HepG2 (cell line): ENCODE measurements around the gene DSG4. TPM values are rescaled to one million over a fixed set of nuclear protein-coding genes. Genes with fewer than 3 reads are reported as not detected.
A peak's percentile ranks its signal among the peaks of the same experiment; 100 is the strongest.

Experiments
- ATAC-seq: fragments of 200-7000 bp; cut with Tn5 transposase; 3 replicates; pipeline ENCODE4 v1.9.1; 2020; ENCODE audit warnings: mild to moderate bottlenecking, moderate library complexity
- BruUV-seq: library from RNA; stranded (reverse); fragments of 400-500 nt; replicated peaks from 2 replicates; lab custom pipeline; 2021; lab: Mats Ljungman, UMichigan
- CTCF ChIA-PET: fragments of 300-600 bp; formaldehyde crosslinking; extraction: SDS; loops from one replicate; lab custom pipeline; 2021; ENCODE audit warnings: low total read pairs, inconsistent platforms, low intra/inter-chr PET ratio; lab: Yijun Ruan, JAX
- POLR2A ChIA-PET: fragments of 350-600 bp; sonication (Branson Sonifier 250); formaldehyde crosslinking; loops from one replicate; lab custom pipeline; 2020; ENCODE audit warnings: antibody characterized with exemption, inconsistent platforms; lab: Yijun Ruan, JAX
- DNase-seq: peaks from one replicate; pipeline ENCODE4 v3.0.0-alpha.2; 2015; ENCODE audit warnings: low spot score
- FAIRE-seq: peaks from 3 replicates; lab custom pipeline; 2011; peaks lifted over from hg19 to GRCh38; lab: Jason Lieb, UNC
- H2AFZ ChIP-seq: one replicate; pipeline ENCODE4 v1.6.1; 2011; ENCODE audit warnings: low read length, inconsistent platforms
- H3K27ac ChIP-seq: fragments of 300-600 bp; 3 replicates; pipeline ENCODE4 v1.8.0; 2011; ENCODE audit warnings: mixed run types, mild to moderate bottlenecking, mixed read lengths, low read length, inconsistent platforms; ENCODE audit not compliant: insufficient read depth; ENCODE audit errors: extremely low read length
- H3K27me3 ChIP-seq, 2 experiments: fragments of 200-600 bp in 1 of 2; 2 replicates in 1 of 2; 3 replicates in 1 of 2; pipeline versions ENCODE4 v1.6.0 to v1.8.0; 2011; ENCODE audit warnings: low read length in 2 of 2, mild to moderate bottlenecking in 2 of 2, moderate library complexity in 2 of 2, inconsistent platforms in 1 of 2; ENCODE audit not compliant: insufficient read depth in 2 of 2, control insufficient read depth in 1 of 2
- H3K36me3 ChIP-seq, 2 experiments: fragments of 200-600 bp in 1 of 2; replicated peaks in 1 of 2; 2 replicates in 1 of 2; 3 replicates in 1 of 2; pipeline versions ENCODE4 v1.5.1 to v1.8.0; 2011; ENCODE audit warnings: low read length in 2 of 2, inconsistent platforms in 1 of 2; ENCODE audit not compliant: insufficient read depth in 2 of 2, control insufficient read depth in 1 of 2
- H3K4me1 ChIP-seq: 2 replicates; pipeline ENCODE4 v1.5.1; 2012; ENCODE audit warnings: low read length, inconsistent platforms; ENCODE audit not compliant: insufficient read depth
- H3K4me2 ChIP-seq: 2 replicates; pipeline ENCODE4 v1.6.0; 2011; ENCODE audit warnings: low read depth, low read length, inconsistent platforms
- H3K4me3 ChIP-seq, 3 experiments: fragments of 200-600 bp in 1 of 3; sonication (generic), shearing (Covaris generic) in 1 of 3; replicated peaks in 1 of 3; 2 replicates each; pipeline ENCODE4 v1.5.1; 2011 to 2016; ENCODE audit warnings: low read length in 3 of 3, inconsistent platforms in 2 of 3, low read depth in 2 of 3, mild to moderate bottlenecking in 2 of 3, control low read depth in 1 of 3, mixed read lengths in 1 of 3; ENCODE audit not compliant: insufficient read depth in 1 of 3
- H3K79me2 ChIP-seq: one replicate; pipeline ENCODE4 v1.6.1; 2011; ENCODE audit warnings: low read length, inconsistent platforms; ENCODE audit not compliant: insufficient read depth
- H3K9ac ChIP-seq: 2 replicates; pipeline ENCODE4 v1.6.0; 2011; ENCODE audit warnings: mild to moderate bottlenecking, low read depth, low read length, inconsistent platforms; ENCODE audit not compliant: insufficient read depth
- H3K9me3 ChIP-seq: 2 replicates; pipeline ENCODE4 v1.5.1; 2012; ENCODE audit warnings: mild to moderate bottlenecking, low read length
- H4K20me1 ChIP-seq: 2 replicates; pipeline ENCODE4 v1.6.0; 2011; ENCODE audit warnings: inconsistent platforms, mild to moderate bottlenecking, low read length, moderate library complexity; ENCODE audit not compliant: insufficient read depth
- CEBPB ChIP-seq: IDR thresholded peaks from 2 replicates; pipeline ENCODE4 v1.6.1; 2011; ENCODE audit warnings: low read depth, low read length, improper control_type of control experiment, borderline replicate concordance
- ELF3 ChIP-seq: IDR thresholded peaks from 2 replicates; pipeline ENCODE4 v1.6.1; 2016; ENCODE audit warnings: missing genetic modification reagents, missing compliant biosample characterization
- KLF11 ChIP-seq: IDR thresholded peaks from 2 replicates; pipeline ENCODE4 v1.6.1; 2016; ENCODE audit warnings: missing compliant biosample characterization
- MXD3 ChIP-seq: IDR thresholded peaks from 2 replicates; pipeline ENCODE4 v1.6.1; 2016; ENCODE audit warnings: mild to moderate bottlenecking, missing biosample characterization, missing genetic modification reagents
- MXD4 ChIP-seq: IDR thresholded peaks from 2 replicates; pipeline ENCODE4 v1.6.1; 2016; ENCODE audit warnings: mild to moderate bottlenecking, missing biosample characterization, missing genetic modification reagents
- MZF1 ChIP-seq: sonication (generic); formaldehyde crosslinking; IDR thresholded peaks from 2 replicates; pipeline ENCODE4 v1.8.1; 2023; ENCODE audit warnings: mild to moderate bottlenecking, missing genetic modification reagents, borderline replicate concordance
- RFX3 ChIP-seq: IDR thresholded peaks from 2 replicates; pipeline ENCODE4 v1.6.1; 2016; ENCODE audit warnings: missing biosample characterization, missing genetic modification reagents
- TBL1XR1 ChIP-seq: fragments of 150-350 bp; IDR thresholded peaks from 2 replicates; pipeline ENCODE4 v1.6.1; 2014; ENCODE audit warnings: borderline replicate concordance, low read length; ENCODE audit not compliant: partially characterized antibody
- TCF7 ChIP-seq: sonication (generic); IDR thresholded peaks from 2 replicates; pipeline ENCODE4 v1.6.1; 2016; ENCODE audit warnings: antibody characterized with exemption, low read depth
- THYN1 ChIP-seq: sonication (generic); formaldehyde crosslinking; IDR thresholded peaks from 2 replicates; pipeline ENCODE4 v1.8.1; 2023; ENCODE audit warnings: low read depth, mild to moderate bottlenecking, moderate library complexity, missing genetic modification reagents, borderline replicate concordance
- ZNF124 ChIP-seq: sonication (generic); formaldehyde crosslinking; IDR thresholded peaks from 2 replicates; pipeline ENCODE4 v1.4.0; 2020; ENCODE audit warnings: missing genetic modification reagents
- ZNF432 ChIP-seq: sonication (generic); formaldehyde crosslinking; IDR thresholded peaks from 2 replicates; pipeline ENCODE4 v1.5.0; 2020; ENCODE audit warnings: missing genetic modification reagents, mild to moderate bottlenecking, borderline replicate concordance
- ZNF720 ChIP-seq: sonication (generic); formaldehyde crosslinking; IDR thresholded peaks from 2 replicates; pipeline ENCODE4 v1.4.0; 2020; ENCODE audit warnings: missing genetic modification reagents
- WGBS: methylation state at CpG from one replicate; pipeline ENCODE4 v1.1.6; 2017; ENCODE audit warnings: low lambda C conversion rate; 5-methylcytosine and 5-hydroxymethylcytosine counted together
- in situ Hi-C: cut with HindIII; loops from 2 replicates; pipeline ENCODE4 v1.10.0; 2017; ENCODE audit warnings: low pct_unique_long_range_greater_than_20kb; ENCODE audit not compliant: extremely low pct_ligation_motif_present
- intact Hi-C: fragments of 100-400 bp; cut with micrococcal nuclease; formaldehyde crosslinking; loops from one replicate; pipeline ENCODE4 v1.10.0; 2022; ENCODE audit not compliant: unreplicated experiment
- polyA plus RNA-seq, 8 experiments: library from polyadenylated mRNA; depleted of rRNA in 3 of 8; stranded (reverse) in 7 of 8; unstranded in 1 of 8; fragments of >200 nt; fragmentation: Illumina TruSeq in 4 of 8; extraction: Trizol in 4 of 8; gene quantifications; 2 replicates each; pipeline versions ENCODE4 v1.2.1 to v1.2.3, GENCODE V29; 2011 to 2016; ENCODE audit warnings: low read depth in 4 of 8, missing spikeins in 1 of 8, mixed read lengths in 1 of 8; ENCODE audit not compliant: insufficient read depth in 1 of 8
- total RNA-seq, 5 experiments: library from RNA; depleted of rRNA; stranded (reverse); fragments of >200 nt; fragmentation: Illumina TruSeq; extraction: Trizol; gene quantifications; 2 replicates each; pipeline ENCODE4 v1.2.3, GENCODE V29; 2016; ENCODE audit warnings: low read depth in 1 of 5
- TF ChIP-seq, protein P1 (sequence below): sonication (generic); formaldehyde crosslinking; IDR thresholded peaks from 2 replicates; pipeline ENCODE4 v1.4.0; 2020; ENCODE audit warnings: missing genetic modification reagents, mild to moderate bottlenecking, borderline replicate concordance
- TF ChIP-seq, protein P2 (sequence below): sonication (generic); formaldehyde crosslinking; IDR thresholded peaks from 2 replicates; pipeline ENCODE4 v1.5.1; 2020; ENCODE audit warnings: mild to moderate bottlenecking, missing genetic modification reagents

DSG4 gene
- total and polyA plus RNA-seq, 2 of the 13 experiments (the other 11 are each of a cell fraction or from before 2014, with no cell fraction given) = 0.07 TPM; not detected in 1

DNA sequence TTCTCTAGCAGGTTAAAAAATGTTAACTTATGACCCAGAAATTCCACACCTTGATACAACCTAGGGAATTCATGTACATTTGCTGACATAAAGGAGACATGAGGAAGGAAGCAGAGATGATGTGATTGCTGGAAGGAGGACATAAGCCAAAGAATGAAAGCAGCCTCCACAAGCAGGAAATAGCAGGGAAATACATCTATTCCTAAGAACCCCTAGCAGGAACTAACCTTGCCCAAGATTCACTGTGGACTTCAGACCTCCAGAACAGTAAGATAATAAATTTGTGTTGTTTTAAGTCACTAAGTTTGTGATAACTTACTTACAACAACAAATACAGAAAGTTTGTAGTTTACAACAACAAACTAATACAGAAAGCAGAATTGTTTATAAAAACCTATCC, 4.6 kb upstream of the DSG4 start:
- intact Hi-C loops = no loop called here
- Histone ChIP-seq H3K4me1 (peaks cover 31% of the 10 kb centered on the region), H3K79me2 (no peaks in the 10 kb centered on the region), H3K27me3 (no peaks in the 10 kb centered on the region), H4K20me1 (no peaks in the 10 kb centered on the region), H3K4me3 (no peak overlapping the region), H3K4me2 (no peak overlapping the region), H2AFZ (no peak overlapping the region), H3K9me3 (no peaks in the 10 kb centered on the region), H3K36me3 (no peaks in the 10 kb centered on the region), H3K27ac (no peak overlapping the region), H3K9ac (no peak overlapping the region)
- in situ Hi-C loops = no loop called here
- POLR2A ChIA-PET = no interaction called here
- DNase-seq (no peak), FAIRE-seq (no peak), ATAC-seq (no peak)
- CTCF ChIA-PET = no interaction called here
- TF ChIP-seq ZNF432 (CRISPR knock-in tag) (no peak), ELF3 (CRISPR knock-in tag) (peak; percentile 31; the same call in 1 of the 2 replicates), MZF1 (CRISPR knock-in tag) (no peak)
- BruUV-seq = no TSS peak

GRCh38 chr18:31373641-31374040, 2.9 kb upstream of the DSG4 start:
- Histone ChIP-seq H3K4me3 (no peak overlapping the region), H3K9ac (no peak overlapping the region), H3K4me2 (peak overlapping the region; percentile 46), H3K79me2 (no peaks in the 10 kb centered on the region), H4K20me1 (no peaks in the 10 kb centered on the region), H3K27ac (no peak overlapping the region), H3K36me3 (no peaks in the 10 kb centered on the region), H3K27me3 (no peaks in the 10 kb centered on the region), H3K4me1 (peaks cover 31% of the 10 kb centered on the region), H3K9me3 (no peaks in the 10 kb centered on the region), H2AFZ (no peak overlapping the region)
- in situ Hi-C loops (no loop called here), intact Hi-C loops (no loop called here)
- FAIRE-seq = no peak
- ChIA-PET POLR2A (no interaction called here), CTCF (no interaction called here)
- peak; percentile 91 for ATAC-seq
- peak; percentile 67 for DNase-seq
- BruUV-seq = no TSS peak
- 3% methylated on average over 4 of the region's 4 CpGs for WGBS
- TF ChIP-seq TBL1XR1 (no peak), MXD4 (CRISPR knock-in tag) (no peak), CEBPB (peak; percentile 15; the same call in 1 of the 2 replicates), TCF7 (peak; percentile 29; the same call in 1 of the 2 replicates), ZNF124 (no peak), RFX3 (CRISPR knock-in tag) (no peak), MXD3 (CRISPR knock-in tag) (no peak), ZNF720 (CRISPR knock-in tag) (no peak), KLF11 (CRISPR knock-in tag) (no peak), THYN1 (CRISPR knock-in tag) (no peak), ELF3 (CRISPR knock-in tag) (peak; percentile 81)
- TF ChIP-seq, protein P1, sequence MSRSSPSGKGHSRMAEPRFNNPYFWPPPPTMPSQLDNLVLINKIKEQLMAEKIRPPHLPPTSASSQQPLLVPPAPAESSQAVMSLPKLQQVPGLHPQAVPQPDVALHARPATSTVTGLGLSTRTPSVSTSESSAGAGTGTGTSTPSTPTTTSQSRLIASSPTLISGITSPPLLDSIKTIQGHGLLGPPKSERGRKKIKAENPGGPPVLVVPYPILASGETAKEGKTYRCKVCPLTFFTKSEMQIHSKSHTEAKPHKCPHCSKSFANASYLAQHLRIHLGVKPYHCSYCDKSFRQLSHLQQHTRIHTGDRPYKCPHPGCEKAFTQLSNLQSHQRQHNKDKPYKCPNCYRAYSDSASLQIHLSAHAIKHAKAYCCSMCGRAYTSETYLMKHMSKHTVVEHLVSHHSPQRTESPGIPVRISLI (CRISPR knock-in tag) = no peak
- TF ChIP-seq, protein P2, sequence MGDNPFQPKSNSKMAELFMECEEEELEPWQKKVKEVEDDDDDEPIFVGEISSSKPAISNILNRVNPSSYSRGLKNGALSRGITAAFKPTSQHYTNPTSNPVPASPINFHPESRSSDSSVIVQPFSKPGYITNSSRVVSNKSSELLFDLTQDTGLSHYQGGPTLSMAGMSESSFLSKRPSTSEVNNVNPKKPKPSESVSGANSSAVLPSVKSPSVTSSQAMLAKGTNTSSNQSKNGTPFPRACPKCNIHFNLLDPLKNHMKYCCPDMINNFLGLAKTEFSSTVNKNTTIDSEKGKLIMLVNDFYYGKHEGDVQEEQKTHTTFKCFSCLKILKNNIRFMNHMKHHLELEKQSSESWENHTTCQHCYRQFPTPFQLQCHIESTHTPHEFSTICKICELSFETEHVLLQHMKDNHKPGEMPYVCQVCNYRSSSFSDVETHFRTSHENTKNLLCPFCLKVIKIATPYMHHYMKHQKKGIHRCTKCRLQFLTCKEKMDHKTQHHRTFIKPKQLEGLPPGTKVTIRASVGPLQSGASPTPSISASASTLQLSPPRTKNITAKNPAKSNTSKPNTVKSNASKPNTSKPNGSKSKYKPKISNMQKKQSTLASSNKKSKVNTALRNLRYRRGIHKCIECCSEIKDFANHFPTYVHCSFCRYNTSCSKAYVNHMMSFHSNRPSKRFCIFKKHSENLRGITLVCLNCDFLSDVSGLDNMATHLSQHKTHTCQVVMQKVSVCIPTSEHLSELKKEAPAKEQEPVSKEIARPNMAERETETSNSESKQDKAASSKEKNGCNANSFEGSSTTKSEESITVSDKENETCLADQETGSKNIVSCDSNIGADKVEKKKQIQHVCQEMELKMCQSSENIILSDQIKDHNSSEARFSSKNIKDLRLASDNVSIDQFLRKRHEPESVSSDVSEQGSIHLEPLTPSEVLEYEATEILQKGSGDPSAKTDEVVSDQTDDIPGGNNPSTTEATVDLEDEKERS (CRISPR knock-in tag) = 0 out of 2 replicates have a peak, but pooled peaks have one; percentile 44
